ENCODE measurements around the gene BRD7.
"Not testable (repeated sequence)": the region's sequence is repeated elsewhere in the genome, so short reads cannot be mapped to it uniquely, and the experiment has no call there.

Gene BRD7

GRCh38 chr16:50354082-50354481 is 14.7 kb downstream of the BRD7 start:
- no peak for DNase-seq

GRCh38 chr16:50351952-50352351 is 16.8 kb downstream of the BRD7 start:
- DNase-seq = no peak

GRCh38 chr16:50351116-50351515 is 17.7 kb downstream of the BRD7 start:
- no peak for DNase-seq

GRCh38 chr16:50345210-50345609 is 23.6 kb downstream of the BRD7 start:
- DNase-seq = not testable (repeated sequence)

- DNase-seq = not testable (repeated sequence)
Measured at GRCh38 chr16:50343566-50343965, 25.2 kb downstream of the BRD7 start.

GRCh38 chr16:50340578-50340977 is 28.2 kb downstream of the BRD7 start:
- no peak for DNase-seq

GRCh38 chr16:50338371-50339231 is 30.2 kb downstream of the BRD7 start:
- DNase-seq = no peak

- DNase-seq = no peak
Measured at GRCh38 chr16:50336884-50337283, 31.9 kb downstream of the BRD7 start.

GRCh38 chr16:50335196-50335958 is 33.4 kb downstream of the BRD7 start:
- DNase-seq = peak; percentile 35

- DNase-seq = no peak
Measured at GRCh38 chr16:50334106-50334975, 34.4 kb downstream of the BRD7 start.

GRCh38 chr16:50332599-50332998 is 36.2 kb downstream of the BRD7 start:
- DNase-seq = no peak

GRCh38 chr16:50331570-50331969 is 37.2 kb downstream of the BRD7 start:
- no peak for DNase-seq

GRCh38 chr16:50329446-50330189 is 39.2 kb downstream of the BRD7 start:
- no peak for DNase-seq

- peak; percentile 79 for DNase-seq
Measured at GRCh38 chr16:50326835-50327465, 41.8 kb downstream of the BRD7 start.

GRCh38 chr16:50326264-50326663 is 42.5 kb downstream of the BRD7 start:
- no peak for DNase-seq

GRCh38 chr16:50324345-50324744 is 44.4 kb downstream of the BRD7 start:
- no peak for DNase-seq

- peak; percentile 23 for DNase-seq
Measured at GRCh38 chr16:50323335-50324011, 45.3 kb downstream of the BRD7 start.

- DNase-seq = no peak
Measured at GRCh38 chr16:50322333-50322732, 46.5 kb downstream of the BRD7 start.

GRCh38 chr16:50320310-50320709 is 48.5 kb downstream of the BRD7 start:
- DNase-seq = no peak

GRCh38 chr16:50318796-50319578 is 49.8 kb downstream of the BRD7 start:
- DNase-seq = peak; percentile 17
